IPS DF 19.7 (cell line): ENCODE measurements around the gene GALNS.
"Not testable (repeated sequence)": the region's sequence is repeated elsewhere in the genome, so short reads cannot be mapped to it uniquely, and the experiment has no call there.

Experiments
- DNase-seq: peaks from one replicate; pipeline ENCODE4 v3.0.0-alpha.2; 2013; ENCODE audit warnings: low read depth, low spot score

The GALNS gene

DNA sequence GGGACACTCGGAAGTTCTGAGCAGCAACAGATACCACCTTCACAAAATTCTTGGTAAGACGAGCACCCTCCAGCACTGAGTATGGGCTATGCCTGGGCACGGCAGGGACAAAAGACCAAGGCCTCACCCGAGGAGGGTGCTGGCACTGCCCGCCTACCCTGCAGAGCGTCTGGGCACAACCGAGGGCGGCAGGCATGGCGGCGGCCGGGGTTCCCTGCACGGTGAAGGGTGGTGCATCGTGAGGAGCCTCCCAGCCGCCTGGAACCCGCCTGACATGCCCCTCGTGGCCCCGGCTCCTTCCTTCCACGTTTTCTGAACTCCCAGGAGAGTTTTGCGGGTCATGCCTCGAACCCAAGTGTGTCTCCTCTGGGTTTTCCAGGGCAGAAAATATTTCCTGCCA, 18.9 kb downstream of the GALNS start:
- DNase-seq: no peak

- no peak for DNase-seq
These were observed 20.0 kb downstream of the GALNS start for GRCh38 chr16:88836791-88837190.

DNA sequence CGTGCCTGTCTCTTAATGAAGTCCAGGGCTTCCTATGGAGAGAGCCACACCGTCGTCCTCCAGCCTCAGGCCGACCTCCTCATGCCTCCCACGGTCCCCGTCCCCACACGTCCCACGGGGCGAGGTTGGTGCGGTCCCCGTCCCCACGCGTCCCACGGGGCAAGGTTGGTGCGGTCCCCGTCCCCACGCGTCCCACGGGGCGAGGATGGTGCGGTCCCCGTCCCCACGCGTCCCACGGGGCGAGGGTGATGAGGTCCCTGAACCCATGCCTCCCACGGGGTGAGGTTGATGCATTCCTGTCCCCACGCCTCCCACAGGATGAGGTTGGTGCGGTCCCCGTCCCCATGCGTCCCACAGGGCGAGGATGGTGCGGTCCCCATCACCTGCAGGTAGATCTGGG, 20.9 kb downstream of the GALNS start:
- DNase-seq: no peak

- no peak for DNase-seq
These were observed 21.4 kb downstream of the GALNS start for GRCh38 chr16:88835383-88835782.

DNA sequence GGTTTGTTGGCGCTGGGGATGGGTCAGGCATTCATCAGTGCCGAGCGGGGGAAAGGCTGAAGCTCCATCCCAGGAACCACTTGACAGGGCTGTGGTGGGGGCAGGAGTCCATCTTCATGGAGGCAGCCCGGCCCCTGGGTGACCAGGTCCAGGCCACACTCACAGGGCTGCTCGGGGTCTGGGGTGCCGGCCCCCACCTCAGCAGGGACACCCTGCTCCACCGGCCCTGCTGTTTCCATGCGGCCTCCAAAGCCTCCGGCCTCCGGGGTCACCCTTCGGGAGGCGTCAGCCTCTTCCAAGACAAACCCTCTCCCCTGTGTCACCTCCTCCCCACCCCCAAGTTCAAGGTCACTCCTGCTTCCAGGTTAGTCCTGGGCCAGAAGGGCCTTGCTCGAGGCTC, 22.1 kb downstream of the GALNS start:
- DNase-seq: no peak

DNA sequence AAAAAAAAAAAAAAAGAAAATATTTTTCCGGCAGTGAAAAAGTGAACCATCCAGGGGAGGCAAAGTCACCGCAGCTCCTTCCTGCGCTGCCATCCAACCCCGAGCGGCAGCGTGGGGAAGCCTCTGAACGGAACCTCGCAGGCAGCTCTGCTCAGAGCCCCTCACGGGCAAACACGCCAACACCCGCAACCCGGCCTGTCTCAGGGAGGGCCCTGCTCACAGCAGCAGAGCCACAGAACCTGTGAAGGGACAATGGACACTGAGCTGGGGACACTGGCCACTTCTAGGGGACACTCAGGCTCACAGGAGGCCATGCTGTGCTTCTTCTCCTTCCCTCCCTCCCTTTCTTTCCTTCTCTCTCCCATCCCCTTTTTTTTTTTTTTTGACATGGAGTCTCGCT, 23.7 kb downstream of the GALNS start:
- DNase-seq: no peak

GRCh38 chr16:88831838-88832237, 24.9 kb downstream of the GALNS start:
- no peak for DNase-seq

DNA sequence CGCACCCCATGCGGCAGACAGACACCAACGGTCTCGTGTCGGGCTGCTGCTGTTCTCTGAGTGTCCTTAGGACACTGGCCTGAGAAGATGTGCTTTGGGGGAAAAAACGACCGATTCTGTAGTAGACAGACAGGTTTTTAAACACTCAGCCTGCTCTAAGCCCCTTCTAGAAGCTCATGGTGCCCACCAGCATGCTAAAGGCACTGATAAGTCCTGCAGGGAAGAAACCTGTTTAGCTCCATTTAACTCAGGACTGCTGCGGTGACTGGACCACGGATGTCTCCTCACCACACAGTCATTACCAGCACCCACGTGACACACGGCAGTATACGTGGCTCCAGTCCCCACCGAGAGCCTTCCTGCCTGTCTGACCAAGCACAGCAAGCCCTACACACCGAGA, 26.0 kb downstream of the GALNS start:
- DNase-seq: no peak

GRCh38 chr16:88830258-88830657, 26.5 kb downstream of the GALNS start:
- no peak for DNase-seq

GRCh38 chr16:88828711-88829110, 28.0 kb downstream of the GALNS start:
- DNase-seq: no peak

DNA sequence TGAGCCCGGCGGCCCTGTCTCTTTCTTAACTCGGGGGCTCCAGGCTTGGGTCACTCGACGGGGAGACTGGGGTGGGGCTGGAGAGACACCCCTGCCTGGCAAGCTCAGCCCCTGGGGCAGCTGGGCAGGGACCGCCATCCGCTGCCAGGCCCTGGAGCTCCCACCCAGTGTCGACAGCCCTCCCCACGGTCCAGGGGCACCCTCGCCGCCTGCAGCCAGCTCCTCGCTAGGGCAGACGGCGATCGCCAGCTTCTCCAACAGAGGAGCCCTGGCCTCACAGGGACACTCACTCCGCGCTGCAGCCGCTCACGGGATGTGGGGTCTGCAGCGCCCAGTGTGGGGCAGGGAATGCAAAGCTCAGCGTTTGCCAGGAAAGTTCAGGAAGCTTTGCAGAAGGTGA, 29.0 kb downstream of the GALNS start:
- DNase-seq: no peak

GRCh38 chr16:88826070-88826840, 30.5 kb downstream of the GALNS start:
- DNase-seq: no peak

- no peak for DNase-seq
These were observed 31.6 kb downstream of the GALNS start for GRCh38 chr16:88825146-88825545.

DNA sequence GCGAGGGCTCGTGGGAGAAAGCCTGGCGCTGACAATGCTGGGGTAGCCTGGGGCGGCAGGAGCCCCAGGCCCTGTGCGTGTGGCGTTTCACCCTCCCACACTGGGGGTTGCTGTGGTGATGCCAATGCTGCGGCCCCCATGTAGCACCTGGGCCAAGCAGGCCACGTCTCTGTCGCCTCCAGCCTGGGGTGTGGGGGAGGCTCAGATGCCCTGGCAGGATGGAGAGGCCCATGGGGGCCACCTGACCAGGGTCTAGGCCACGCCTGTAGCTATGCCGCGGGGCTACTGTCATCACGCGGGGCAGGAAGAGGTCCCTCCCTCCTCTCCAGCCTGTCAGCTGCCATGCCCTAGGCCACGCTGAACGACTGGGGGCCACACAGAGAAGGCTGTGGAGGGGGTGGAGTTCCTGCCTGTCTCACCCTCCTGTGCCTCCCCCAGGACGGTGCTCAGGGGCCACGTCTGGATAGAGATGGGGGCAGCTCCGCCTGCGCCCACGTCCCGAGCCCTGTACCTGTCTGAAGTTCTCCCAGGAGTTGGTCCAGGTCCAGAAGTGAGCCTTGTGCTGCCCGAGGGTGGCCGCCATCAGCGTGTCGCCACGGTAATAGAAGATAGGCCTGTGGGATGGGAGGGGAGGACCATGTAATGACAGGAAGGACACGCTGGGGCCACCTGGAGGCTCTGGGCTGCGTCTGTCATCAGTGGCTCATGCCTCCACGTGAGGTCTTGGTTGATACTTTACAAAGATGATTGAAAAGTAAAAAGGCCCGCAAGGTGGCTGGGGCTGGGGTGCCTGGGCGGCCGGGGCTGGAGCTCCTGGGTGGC, 32.3 kb downstream of the GALNS start:
- DNase-seq: no peak

DNA sequence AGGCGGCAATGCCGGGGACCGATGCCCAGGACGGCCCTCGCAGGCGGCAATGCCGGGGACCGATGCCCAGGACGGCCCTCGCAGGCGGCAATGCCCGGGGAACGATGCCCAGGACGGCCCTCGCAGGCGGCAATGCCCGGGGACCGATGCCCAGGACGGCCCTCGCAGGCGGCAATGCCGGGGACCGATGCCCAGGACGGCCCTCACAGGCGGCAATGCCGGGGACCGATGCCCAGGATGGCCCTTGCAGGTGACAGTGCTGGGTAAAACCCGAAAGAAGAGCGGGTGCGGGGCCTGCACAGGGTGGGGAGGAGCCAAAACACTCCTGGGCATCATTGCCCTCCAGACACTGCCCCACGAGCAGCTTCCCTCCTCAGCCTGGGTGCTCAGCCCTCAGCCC, 33.1 kb downstream of the GALNS start:
- DNase-seq: not testable (repeated sequence)

GRCh38 chr16:88822281-88823040, 34.3 kb downstream of the GALNS start:
- DNase-seq: no peak

- DNase-seq: no peak
These were observed 35.4 kb downstream of the GALNS start for GRCh38 chr16:88821168-88821850.

GRCh38 chr16:88820385-88821025, 36.2 kb downstream of the GALNS start:
- DNase-seq: no peak

- no peak for DNase-seq
These were observed 37.6 kb downstream of the GALNS start for GRCh38 chr16:88819126-88819525.

GRCh38 chr16:88818575-88818874, 38.2 kb downstream of the GALNS start:
- no peak for DNase-seq

DNA sequence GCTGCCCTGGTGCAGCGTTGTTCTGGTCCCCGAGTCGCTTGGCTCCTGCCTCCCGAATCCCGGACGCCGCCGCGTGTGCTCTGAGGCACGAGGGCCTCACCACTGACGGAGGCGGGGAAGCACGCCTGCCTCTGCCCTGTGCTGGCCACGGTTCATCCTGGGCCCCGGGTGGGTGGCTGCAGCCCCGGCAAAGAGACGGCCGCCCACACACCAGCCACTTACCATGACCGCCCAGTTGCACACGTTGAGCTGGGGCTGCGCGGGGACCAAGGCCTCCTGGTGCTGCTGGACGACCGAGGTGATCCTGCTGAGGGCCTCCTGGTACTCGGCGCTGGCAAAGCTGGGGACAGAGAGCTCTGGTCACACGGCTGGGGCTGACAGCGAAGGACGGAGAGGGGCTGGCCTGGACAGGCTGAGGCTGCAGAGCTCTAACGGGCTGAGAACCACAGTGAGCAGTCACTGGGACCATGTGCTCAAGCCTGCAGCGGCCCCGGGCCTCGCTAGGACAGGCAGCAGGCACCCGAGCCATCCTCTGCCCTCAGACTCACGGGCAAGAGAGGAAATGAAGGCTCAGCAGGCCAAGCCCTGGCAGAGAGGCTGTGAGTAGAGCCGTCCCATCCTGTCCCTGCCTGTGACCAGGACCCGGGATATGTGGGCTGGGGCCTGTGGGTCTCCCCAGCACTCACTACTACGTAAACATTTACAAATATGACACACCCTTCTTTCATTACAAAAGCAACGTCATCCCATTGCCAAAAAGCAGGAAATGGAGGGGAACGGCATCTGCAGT, 38.8 kb downstream of the GALNS start:
- no peak for DNase-seq
